B cell (primary cell): ENCODE measurements around the gene NELL1. TPM values are rescaled to one million over a fixed set of nuclear protein-coding genes. Genes with fewer than 3 reads are reported as not detected.

Experiments used
- ATAC-seq: fragments of 200-7000 bp; cut with Tn5 transposase; one replicate; pipeline ENCODE4 v1.10.0; 2021; ENCODE audit warnings: low read depth, mild to moderate bottlenecking, moderate number of reproducible peaks, moderate library complexity
- CTCF ChIA-PET: fragments of 350-600 bp; sonication (Branson Sonifier 250); formaldehyde crosslinking; loops from one replicate; lab custom pipeline; 2021; ENCODE audit warnings: antibody characterized with exemption, inconsistent platforms; lab: Charles Lee
- POLR2A ChIA-PET: fragments of 350-600 bp; sonication (Branson Sonifier 250); formaldehyde crosslinking; loops from one replicate; lab custom pipeline; 2021; ENCODE audit warnings: antibody characterized with exemption; lab: Charles Lee
- DNase-seq: peaks from one replicate; pipeline ENCODE4 v3.0.0; 2013
- H2AFZ ChIP-seq: 2 replicates; pipeline ENCODE4 v1.6.1; 2012; ENCODE audit warnings: mild to moderate bottlenecking, low read depth, low read length; ENCODE audit not compliant: insufficient read depth, poor library complexity, severe bottlenecking
- H3K27ac ChIP-seq, 2 donors: 1 replicate in 1 of 2; 2 replicates in 1 of 2; pipeline ENCODE4 v1.5.1; 2012 to 2013; ENCODE audit warnings: low read length in 2 of 2, mild to moderate bottlenecking in 2 of 2, moderate library complexity in 1 of 2
- H3K27me3 ChIP-seq, 4 experiments: fragments of 200-600 bp in 1 of 4; sonication (generic) in 1 of 4; replicated peaks in 1 of 4; 1 replicate in 2 of 4; 2 replicates in 2 of 4; pipeline versions ENCODE4 v1.6.1 to v1.7.0; 2013 to 2016; ENCODE audit warnings: low read length in 3 of 4, mild to moderate bottlenecking in 2 of 4, mixed read lengths in 1 of 4, moderate library complexity in 1 of 4; ENCODE audit not compliant: insufficient read depth in 4 of 4, control insufficient read depth in 3 of 4; ENCODE audit errors: control extremely low read depth in 1 of 4
- H3K36me3 ChIP-seq, 2 experiments: replicated peaks in 1 of 2; 1 replicate in 1 of 2; 2 replicates in 1 of 2; pipeline versions ENCODE4 v1.6.1 to v1.7.1; 2013; ENCODE audit warnings: low read length in 1 of 2; ENCODE audit not compliant: insufficient read depth in 2 of 2, control insufficient read depth in 1 of 2; ENCODE audit errors: control extremely low read depth in 1 of 2, extremely low read depth in 1 of 2
- H3K4me1 ChIP-seq, 2 donors: fragments of 200-600 bp in 1 of 2; sonication (generic) in 1 of 2; 1 replicate in 1 of 2; 2 replicates in 1 of 2; pipeline versions ENCODE4 v1.5.1 to v1.6.1; 2013 to 2017; ENCODE audit warnings: low read length in 2 of 2; ENCODE audit not compliant: control insufficient read depth in 2 of 2, insufficient read depth in 2 of 2
- H3K4me2 ChIP-seq: replicated peaks from 2 replicates; pipeline ENCODE3; 2012; ENCODE audit warnings: mild to moderate bottlenecking, low read depth, low read length; ENCODE audit not compliant: poor library complexity, severe bottlenecking
- H3K4me3 ChIP-seq, 5 experiments: fragments of 200-600 bp in 1 of 5; sonication (generic) in 1 of 5; 1 replicate in 3 of 5; 2 replicates in 2 of 5; pipeline versions ENCODE4 v1.5.1 to v1.7.0; 2011 to 2016; ENCODE audit warnings: low read length in 4 of 5, mild to moderate bottlenecking in 4 of 5, low read depth in 2 of 5, control low read depth in 1 of 5, moderate library complexity in 1 of 5; ENCODE audit not compliant: insufficient read depth in 1 of 5; ENCODE audit errors: control extremely low read depth in 1 of 5, extremely low read depth in 1 of 5
- H3K79me2 ChIP-seq: fragments of 200-600 bp; sonication (generic); one replicate; pipeline ENCODE4 v1.6.0; 2016; ENCODE audit warnings: low read length; ENCODE audit not compliant: control insufficient read depth, insufficient read depth
- H3K9ac ChIP-seq: fragments of 200-600 bp; sonication (generic); 2 replicates; pipeline ENCODE4 v1.6.1; 2017; ENCODE audit warnings: mild to moderate bottlenecking, low read length, moderate library complexity
- H3K9me3 ChIP-seq, 3 donors: one replicate each; pipeline versions ENCODE4 v1.6.1 to v1.7.1; 2013; ENCODE audit warnings: low read length in 2 of 3; ENCODE audit not compliant: control insufficient read depth in 2 of 3, insufficient read depth in 1 of 3; ENCODE audit errors: control extremely low read depth in 1 of 3
- H4K20me1 ChIP-seq: 2 replicates; pipeline ENCODE4 v1.6.0; 2012; ENCODE audit warnings: mild to moderate bottlenecking, low read length; ENCODE audit not compliant: insufficient read depth, control insufficient read depth, poor library complexity, severe bottlenecking
- H3K27ac Mint-ChIP-seq: one replicate; pipeline ENCODE4 v1.8.0; 2021; ENCODE audit warnings: mixed read lengths
- H3K27me3 Mint-ChIP-seq: one replicate; pipeline ENCODE4 v1.8.0; 2021; ENCODE audit warnings: mixed read lengths
- H3K4me1 Mint-ChIP-seq: one replicate; pipeline ENCODE4 v1.8.0; 2021; ENCODE audit warnings: mixed read lengths
- H3K4me3 Mint-ChIP-seq: one replicate; pipeline ENCODE4 v1.8.0; 2021; ENCODE audit warnings: mixed read lengths
- H3K9me3 Mint-ChIP-seq: one replicate; pipeline ENCODE4 v1.8.0; 2022; ENCODE audit warnings: mixed read lengths; ENCODE audit not compliant: insufficient read depth
- CTCF ChIP-seq: fragments of 200-600 bp; IDR thresholded peaks from one replicate; pipeline ENCODE4 v1.8.0; 2022; ENCODE audit warnings: antibody characterized with exemption, mild to moderate bottlenecking
- EZH2 ChIP-seq: IDR thresholded peaks from 2 replicates; pipeline ENCODE4 v1.6.1; 2012; ENCODE audit warnings: borderline replicate concordance, low read depth, mild to moderate bottlenecking, moderate library complexity, low read length; ENCODE audit not compliant: insufficient read depth, poor library complexity, severe bottlenecking
- WGBS: methylation state at CpG from one replicate; pipeline ENCODE4 v1.1.5; 2013; ENCODE audit warnings: missing lambda C conversion rate; ENCODE audit not compliant: insufficient coverage; 5-methylcytosine and 5-hydroxymethylcytosine counted together
- intact Hi-C: fragments of 100-400 bp; cut with micrococcal nuclease; formaldehyde crosslinking; loops from one replicate; pipeline ENCODE4 v1.10.0; 2022
- polyA plus RNA-seq: library from polyadenylated mRNA; depleted of rRNA; stranded (reverse); fragments of >200 nt; gene quantifications from 2 replicates; pipeline ENCODE4 v1.2.3, GENCODE V29; 2012
- total RNA-seq, 2 donors: library from RNA; stranded (reverse); fragments of 120-200 nt in 1 of 2; gene quantifications; 1 replicate in 1 of 2; 2 replicates in 1 of 2; pipeline versions ENCODE4 v1.2.3 to v1.2.4, GENCODE V29; 2013 to 2022

Gene NELL1
- total and polyA plus RNA-seq, 2 donors (not counting 1 experiment from before 2014, with no cell fraction given) = not detected

- no peak overlapping the region for H3K4me2 ChIP-seq
- H3K4me3 Mint-ChIP-seq = no peak overlapping the region
- no peak overlapping the region for H3K9ac ChIP-seq
- 91% methylated on average over 3 of the region's 4 CpGs for WGBS
- intact Hi-C loops = no loop called here
- no peak overlapping the region for H3K27ac Mint-ChIP-seq
- H3K27me3 Mint-ChIP-seq = peaks cover 17% of the 10 kb centered on the region
- H3K4me1 ChIP-seq = no peaks in the 10 kb centered on the region
- H3K4me3 ChIP-seq = no peak overlapping the region
- H2AFZ ChIP-seq = no peak overlapping the region
- peaks cover 0 to 6% (median 0%) of the 10 kb centered on the region in 4 experiments for H3K27me3 ChIP-seq
- ATAC-seq (no peak), DNase-seq (no peak)
- H3K9me3 ChIP-seq = peaks cover 0 to 8% (median 0%) of the 10 kb centered on the region in 3 donors
- H4K20me1 ChIP-seq = no peaks in the 10 kb centered on the region
- H3K79me2 ChIP-seq = no peaks in the 10 kb centered on the region
- H3K27ac ChIP-seq = no peak overlapping the region
- H3K9me3 Mint-ChIP-seq = no peaks in the 10 kb centered on the region
- H3K4me1 Mint-ChIP-seq = no peaks in the 10 kb centered on the region
- TF ChIP-seq CTCF = no peak
- TF ChIP-seq EZH2 = no peak
- ChIA-PET CTCF (no interaction called here), POLR2A (no interaction called here)
- H3K36me3 ChIP-seq = no peaks in the 10 kb centered on the region
Measured at GRCh38 chr11:20626279-20626678, 43.1 kb upstream of the NELL1 start.

DNA sequence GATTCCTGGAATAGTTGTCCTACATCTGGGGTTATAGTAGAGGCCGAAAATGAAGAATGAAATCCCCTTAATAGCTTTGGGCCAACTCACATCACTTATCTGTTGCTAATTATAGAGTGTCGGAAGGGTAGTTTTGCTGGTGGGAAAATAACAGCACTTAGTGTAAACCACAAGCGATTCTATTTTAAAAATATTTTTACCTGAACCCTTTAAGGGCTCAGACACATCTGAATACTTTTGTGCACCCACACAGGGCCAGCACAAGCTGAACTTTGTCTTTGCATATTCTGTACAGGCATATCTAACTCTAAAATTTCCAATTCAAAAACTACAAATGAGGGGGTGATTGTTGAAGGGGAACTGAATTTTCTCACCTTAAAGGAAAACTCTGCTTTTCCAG, 42.4 kb upstream of the NELL1 start:
- intact Hi-C loops = no loop called here
- Mint-ChIP-seq H3K27me3 (peaks cover 17% of the 10 kb centered on the region), H3K4me1 (no peaks in the 10 kb centered on the region), H3K4me3 (no peak overlapping the region), H3K9me3 (no peaks in the 10 kb centered on the region), H3K27ac (no peak overlapping the region)
- WGBS = no CpG with 5 or more reads among the region's 3 CpGs
- CTCF ChIA-PET = interaction anchor here (1.7 kb wide), 1 partner anchor 21 kb away, joined by 6 read pairs; no protein-coding TSS in a partner anchor
- no peaks in the 10 kb centered on the region for H3K4me1 ChIP-seq
- no peak overlapping the region for H3K4me2 ChIP-seq
- no peaks in the 10 kb centered on the region for H3K36me3 ChIP-seq
- H3K4me3 ChIP-seq = no peak overlapping the region
- no peak overlapping the region for H2AFZ ChIP-seq
- H3K9ac ChIP-seq = no peak overlapping the region
- no peak overlapping the region for H3K27ac ChIP-seq
- ATAC-seq (no peak), DNase-seq (no peak)
- TF ChIP-seq EZH2 (no peak), CTCF (no peak)
- peaks cover 0 to 8% (median 0%) of the 10 kb centered on the region in 3 donors for H3K9me3 ChIP-seq
- no peaks in the 10 kb centered on the region for H4K20me1 ChIP-seq
- H3K27me3 ChIP-seq = peaks cover 0 to 3% (median 0%) of the 10 kb centered on the region in 4 experiments
- POLR2A ChIA-PET = no interaction called here
- H3K79me2 ChIP-seq = no peaks in the 10 kb centered on the region
